Measurements from ENCODE around the gene DNAJC10. TPM values are rescaled to one million over a fixed set of nuclear protein-coding genes. Genes with fewer than 3 reads are reported as not detected.
"Not testable (repeated sequence)": the region's sequence is repeated elsewhere in the genome, so short reads cannot be mapped to it uniquely, and the experiment has no call there.

DNAJC10 gene
- total RNA-seq, 2 experiments from 2014 or later: 34.0 to 34.1 TPM

GRCh38 chr2:182779323-182779722 lies 63.3 kb downstream of the DNAJC10 start:
- Mint-ChIP-seq H3K4me3 (no peak overlapping the region), H3K27me3 (no peaks in the 10 kb centered on the region)
- POLR2A ChIA-PET: no interaction called here

GRCh38 chr2:182781099-182781498 lies 65.0 kb downstream of the DNAJC10 start:
- peaks cover 13% of the 10 kb centered on the region for H3K36me3 ChIP-seq (ENCODE audit: insufficient read depth, low read length)
- CTCF ChIA-PET; ATAC-seq (ENCODE audit: poor library complexity); H3K27ac Mint-ChIP-seq; H3K4me1 Mint-ChIP-seq (ENCODE audit: low read depth); POLR2A ChIA-PET; H3K4me3 Mint-ChIP-seq; H3K9me3 ChIP-seq (ENCODE audit: control insufficient read depth in 1 of 2, insufficient read depth in 1 of 2, low read length in 2 of 2); H3K27ac ChIP-seq (ENCODE audit: low read depth in 1 of 2, low read length in 2 of 2); H3K27me3 ChIP-seq (ENCODE audit: control insufficient read depth in 1 of 2, insufficient read depth in 2 of 2, low read length in 2 of 2); DNase-seq; H3K4me3 ChIP-seq (ENCODE audit: low read length); H3K4me1 ChIP-seq (ENCODE audit: insufficient read depth, low read length); H3K9me3 Mint-ChIP-seq; H3K27me3 Mint-ChIP-seq: not testable (repeated sequence)
- intact Hi-C loops (cut with DNase I, micrococcal nuclease): loop anchor here in 1 of 2 experiments (10.0 kb wide), 1 partner anchor 194 kb away; no protein-coding TSS in a partner anchor
- H3K36me3 Mint-ChIP-seq (ENCODE audit: low read depth): peaks cover 48% of the 10 kb centered on the region

More at GRCh38 chr2:182779323-182779722, 63.3 kb downstream of the DNAJC10 start:
- ATAC-seq (ENCODE audit: poor library complexity) (no peak), DNase-seq (no peak)
- no peaks in the 10 kb centered on the region for H3K4me1 ChIP-seq (ENCODE audit: insufficient read depth, low read length)
- H3K27ac ChIP-seq (ENCODE audit: low read depth in 1 of 2, low read length in 2 of 2): no peak overlapping the region
- Mint-ChIP-seq H3K27ac (no peak overlapping the region), H3K36me3 (ENCODE audit: low read depth) (peaks cover 65% of the 10 kb centered on the region), H3K9me3 (no peaks in the 10 kb centered on the region), H3K4me1 (ENCODE audit: low read depth) (no peaks in the 10 kb centered on the region)
- no peaks in the 10 kb centered on the region for H3K9me3 ChIP-seq (ENCODE audit: control insufficient read depth in 1 of 2, insufficient read depth in 1 of 2, low read length in 2 of 2)
- H3K36me3 ChIP-seq (ENCODE audit: insufficient read depth, low read length): peaks cover 21% of the 10 kb centered on the region
- TF ChIP-seq CTCF (IDR thresholded peaks at IDR 0.05): no peak
- H3K27me3 ChIP-seq (ENCODE audit: control insufficient read depth in 1 of 2, insufficient read depth in 2 of 2, low read length in 2 of 2): no peaks in the 10 kb centered on the region
- intact Hi-C loops (cut with DNase I, micrococcal nuclease): no loop called here
- H3K4me3 ChIP-seq (ENCODE audit: low read length): no peak overlapping the region
- CTCF ChIA-PET: interaction anchor here (1.0 to 1.2 kb wide), 2 partner anchors 99 to 359 kb away, joined by 3 read pairs; no protein-coding TSS in a partner anchor

GRCh38 chr2:182782686-182783085 lies 66.6 kb downstream of the DNAJC10 start:
- ATAC-seq (ENCODE audit: poor library complexity); H3K27me3 Mint-ChIP-seq; H3K4me1 ChIP-seq (ENCODE audit: insufficient read depth, low read length); H3K27ac ChIP-seq (ENCODE audit: low read depth in 1 of 2, low read length in 2 of 2); H3K27ac Mint-ChIP-seq; H3K4me3 ChIP-seq (ENCODE audit: low read length); H3K4me1 Mint-ChIP-seq (ENCODE audit: low read depth); H3K9me3 ChIP-seq (ENCODE audit: control insufficient read depth in 1 of 2, insufficient read depth in 1 of 2, low read length in 2 of 2); H3K9me3 Mint-ChIP-seq; H3K4me3 Mint-ChIP-seq; POLR2A ChIA-PET; H3K36me3 ChIP-seq (ENCODE audit: insufficient read depth, low read length); H3K27me3 ChIP-seq (ENCODE audit: control insufficient read depth in 1 of 2, insufficient read depth in 2 of 2, low read length in 2 of 2); DNase-seq; CTCF ChIA-PET: not testable (repeated sequence)
- intact Hi-C loops (cut with DNase I, micrococcal nuclease): loop anchor here in 1 of 2 experiments (10.0 kb wide), 1 partner anchor 192 kb away; no protein-coding TSS in a partner anchor
- H3K36me3 Mint-ChIP-seq (ENCODE audit: low read depth): peaks cover 36% of the 10 kb centered on the region

- Histone ChIP-seq H3K4me3 (ENCODE audit: low read length) (no peak overlapping the region), H3K4me1 (ENCODE audit: insufficient read depth, low read length) (no peaks in the 10 kb centered on the region), H3K27ac (ENCODE audit: low read depth in 1 of 2, low read length in 2 of 2) (no peak overlapping the region), H3K9me3 (ENCODE audit: control insufficient read depth in 1 of 2, insufficient read depth in 1 of 2, low read length in 2 of 2) (no peaks in the 10 kb centered on the region), H3K36me3 (ENCODE audit: insufficient read depth, low read length) (no peaks in the 10 kb centered on the region), H3K27me3 (ENCODE audit: control insufficient read depth in 1 of 2, insufficient read depth in 2 of 2, low read length in 2 of 2) (no peaks in the 10 kb centered on the region)
- ChIA-PET CTCF (no interaction called here), POLR2A (no interaction called here)
- intact Hi-C loops (cut with DNase I, micrococcal nuclease): loop anchor here in 1 of 2 experiments (10.0 kb wide), 1 partner anchor 191 kb away; no protein-coding TSS in a partner anchor
- Mint-ChIP-seq H3K4me1 (ENCODE audit: low read depth) (no peaks in the 10 kb centered on the region), H3K4me3 (no peak overlapping the region), H3K36me3 (ENCODE audit: low read depth) (peaks cover 21% of the 10 kb centered on the region), H3K27me3 (no peaks in the 10 kb centered on the region), H3K27ac (no peak overlapping the region), H3K9me3 (no peaks in the 10 kb centered on the region)
- DNase-seq: no peak
- no peak for TF ChIP-seq CTCF (IDR thresholded peaks at IDR 0.05)
- no peak for ATAC-seq (ENCODE audit: poor library complexity)
Observed at GRCh38 chr2:182784058-182784706, 68.1 kb downstream of the DNAJC10 start.

Data from CD4-positive, alpha-beta T cell (primary cell).